Upper lobe of right lung (tissue), 1 donor: ENCODE measurements around the gene PPP6R2. TPM values are rescaled to one million over a fixed set of nuclear protein-coding genes. Genes with fewer than 3 reads are reported as not detected.

Source experiments
- ATAC-seq: fragments of 200-7000 bp; cut with Tn5 transposase; one replicate; pipeline ENCODE4 v1.9.1; 2020; ENCODE audit warnings: mild to moderate bottlenecking, moderate library complexity
- DNase-seq: peaks from one replicate; pipeline ENCODE4 v3.0.0-alpha.2; 2020
- H3K27ac ChIP-seq: fragments of 200-600 bp; one replicate; pipeline ENCODE4 v1.8.0; 2022
- H3K27me3 ChIP-seq: fragments of 200-600 bp; one replicate; pipeline ENCODE4 v1.8.0; 2022; ENCODE audit warnings: mild to moderate bottlenecking
- H3K36me3 ChIP-seq: fragments of 200-600 bp; one replicate; pipeline ENCODE4 v1.8.0; 2022
- H3K4me1 ChIP-seq: fragments of 200-600 bp; one replicate; pipeline ENCODE4 v1.8.0; 2022
- H3K4me3 ChIP-seq: fragments of 200-600 bp; one replicate; pipeline ENCODE4 v1.8.0; 2022; ENCODE audit warnings: mild to moderate bottlenecking
- H3K9me3 ChIP-seq: fragments of 200-600 bp; one replicate; pipeline ENCODE4 v1.8.0; 2022
- CTCF ChIP-seq: fragments of 200-600 bp; IDR thresholded peaks from one replicate; pipeline ENCODE4 v1.8.0; 2022; ENCODE audit warnings: antibody characterized with exemption
- intact Hi-C: fragments of 100-400 bp; cut with DNase I; formaldehyde crosslinking; loops from one replicate; pipeline ENCODE4 v1.11.0; 2022
- total RNA-seq: library from RNA; stranded (reverse); fragmentation: NEBNext Ultra II Directional; extraction: Animal tissue kit (Norgen Biotek cat#: 25700); gene quantifications from one replicate; pipeline ENCODE4 v1.2.1, GENCODE V29; 2021
- donor health status: DM: no; HTN: yes; CAD: no; lungs with severe emphysema.

The PPP6R2 gene
- total RNA-seq, 1 donor from 2014 or later = 54.0 TPM

GRCh38 chr22:50487290-50488005 is 144.3 kb downstream of the PPP6R2 start:
- ATAC-seq (no peak), DNase-seq (no peak)
- intact Hi-C loops = no loop called here
- Histone ChIP-seq H3K36me3 (no peaks in the 10 kb centered on the region), H3K4me3 (no peak overlapping the region), H3K27me3 (peaks cover 9% of the 10 kb centered on the region), H3K4me1 (no peaks in the 10 kb centered on the region), H3K9me3 (no peaks in the 10 kb centered on the region), H3K27ac (no peak overlapping the region)
- TF ChIP-seq CTCF = no peak

DNA sequence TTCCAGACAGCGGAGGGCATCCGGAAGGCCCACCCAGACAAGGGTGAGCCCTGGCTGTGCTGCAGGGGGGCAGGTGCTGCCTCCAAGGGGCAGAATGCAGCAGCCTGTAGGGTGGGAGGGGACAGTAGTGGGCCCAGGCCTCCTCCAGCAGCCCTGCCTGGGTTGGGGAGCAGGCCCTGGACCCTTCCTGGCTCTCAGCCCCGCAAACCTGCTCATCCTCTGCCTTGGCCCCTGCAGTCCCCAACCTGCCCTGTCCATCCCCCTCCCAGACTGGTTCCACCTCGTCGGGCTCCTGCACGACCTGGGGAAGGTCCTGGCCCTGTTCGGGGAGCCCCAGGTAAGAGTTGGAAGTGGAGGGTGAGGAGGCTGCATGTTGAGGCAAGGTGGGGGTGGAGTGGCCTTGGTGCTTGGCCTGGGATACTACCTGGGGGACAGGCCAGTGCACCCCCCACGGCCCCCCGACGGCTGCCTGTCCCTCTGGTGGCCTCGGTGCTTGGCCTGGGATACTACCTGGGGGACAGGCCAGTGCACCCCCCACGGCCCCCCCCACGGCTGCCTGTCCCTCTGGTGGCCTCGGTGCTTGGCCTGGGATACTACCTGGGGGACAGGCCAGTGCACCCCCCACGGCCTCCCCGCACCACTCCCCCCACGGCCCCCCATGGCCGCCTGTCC is 145.0 kb downstream of the PPP6R2 start:
- H3K27me3 ChIP-seq = peaks cover 2% of the 10 kb centered on the region
- ATAC-seq = no peak

GRCh38 chr22:50488886-50489285 is 145.8 kb downstream of the PPP6R2 start:
- no peaks in the 10 kb centered on the region for H3K9me3 ChIP-seq
- DNase-seq (no peak), ATAC-seq (no peak)
- no peak for TF ChIP-seq CTCF
- no peak overlapping the region for H3K27ac ChIP-seq
- no peaks in the 10 kb centered on the region for H3K27me3 ChIP-seq
- no peaks in the 10 kb centered on the region for H3K4me1 ChIP-seq
- H3K4me3 ChIP-seq = no peak overlapping the region
- intact Hi-C loops = no loop called here
- no peaks in the 10 kb centered on the region for H3K36me3 ChIP-seq

More for the DNA sequence above, 145.0 kb downstream of the PPP6R2 start:
- DNase-seq = no peak
- H3K4me1 ChIP-seq = no peaks in the 10 kb centered on the region
- H3K9me3 ChIP-seq = no peaks in the 10 kb centered on the region
- H3K4me3 ChIP-seq = no peak overlapping the region
- no peaks in the 10 kb centered on the region for H3K36me3 ChIP-seq
- intact Hi-C loops = no loop called here
- H3K27ac ChIP-seq = no peak overlapping the region
- TF ChIP-seq CTCF = no peak

DNA sequence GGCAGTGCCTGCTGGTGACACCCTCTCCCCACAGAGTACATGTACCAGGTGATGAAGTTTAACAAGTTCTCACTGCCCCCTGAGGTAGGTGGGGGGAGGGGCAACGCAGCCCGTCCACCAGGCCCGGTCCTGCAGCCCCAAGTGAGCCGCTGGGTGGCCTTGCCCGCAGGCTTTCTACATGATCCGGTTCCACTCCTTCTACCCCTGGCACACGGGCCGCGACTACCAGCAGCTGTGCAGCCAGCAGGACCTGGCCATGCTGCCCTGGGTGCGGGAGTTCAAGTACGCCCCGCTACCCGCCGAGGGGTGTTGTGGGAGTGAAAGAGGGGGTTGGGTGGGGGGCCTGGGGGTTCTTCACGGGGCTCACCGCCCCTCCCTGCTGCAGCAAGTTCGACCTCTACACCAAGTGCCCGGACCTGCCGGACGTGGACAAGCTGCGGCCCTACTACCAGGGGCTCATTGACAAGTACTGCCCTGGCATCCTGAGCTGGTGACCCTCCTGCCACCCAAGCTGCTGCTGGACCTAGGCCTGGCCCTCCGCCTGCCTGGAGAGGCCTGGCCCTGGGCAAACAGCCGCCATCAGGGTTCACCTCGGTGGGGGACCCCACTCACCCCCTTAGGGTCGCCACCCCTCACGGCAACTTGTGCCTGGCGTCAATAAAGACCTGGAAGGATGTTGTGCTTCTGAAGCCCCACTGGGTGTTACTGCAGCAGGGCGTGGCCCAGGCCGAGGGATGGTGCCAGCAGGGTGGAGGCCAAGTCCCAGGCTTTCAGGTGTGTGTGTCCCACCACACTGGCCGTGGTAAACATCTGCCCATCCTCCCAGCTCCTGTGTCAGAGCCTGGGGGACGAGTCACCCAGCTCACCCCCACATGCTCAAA is 146.5 kb downstream of the PPP6R2 start:
- DNase-seq = no peak
- Histone ChIP-seq H3K4me3 (no peak overlapping the region), H3K27ac (no peak overlapping the region), H3K4me1 (no peaks in the 10 kb centered on the region), H3K36me3 (no peaks in the 10 kb centered on the region), H3K27me3 (no peaks in the 10 kb centered on the region), H3K9me3 (no peaks in the 10 kb centered on the region)
- ATAC-seq = no peak
- intact Hi-C loops = no loop called here
- TF ChIP-seq CTCF = no peak

DNA sequence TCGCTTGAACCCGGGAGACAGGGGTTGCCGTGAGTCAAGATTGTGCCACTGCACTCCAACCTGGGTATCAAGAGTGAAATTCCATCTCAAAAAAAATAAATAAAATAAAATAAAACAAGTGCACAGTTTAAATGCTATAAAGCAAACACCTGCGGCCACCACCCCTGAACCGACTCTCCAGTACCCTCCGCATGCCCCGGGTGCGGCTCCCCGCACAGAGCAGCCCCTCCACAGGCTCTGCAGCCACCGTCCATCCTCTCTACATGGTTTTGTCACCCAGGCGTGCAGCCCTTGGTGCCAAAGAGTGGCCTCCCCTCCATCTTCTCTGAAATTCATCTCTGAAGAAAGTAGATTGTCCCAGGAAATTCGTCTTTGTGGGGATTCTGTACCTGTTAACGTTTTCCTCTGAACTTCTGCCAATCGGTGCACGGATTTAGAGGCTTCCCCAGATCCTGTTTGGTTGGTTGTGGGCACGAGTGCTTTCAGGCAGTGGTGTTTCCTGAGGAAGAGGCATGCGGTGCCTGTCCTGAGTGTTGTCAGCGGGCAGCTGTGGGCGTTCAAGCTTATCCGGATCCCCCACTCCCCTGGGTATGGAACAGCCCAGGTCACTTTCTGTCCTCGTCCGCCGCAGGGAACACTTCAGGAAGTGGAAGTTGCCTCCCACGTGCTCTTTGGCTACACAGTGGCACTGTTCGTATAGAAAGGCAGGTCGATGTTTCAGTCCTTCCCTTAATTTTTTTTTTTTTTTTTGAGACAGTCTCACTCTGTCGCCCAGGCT is 147.6 kb downstream of the PPP6R2 start:
- Histone ChIP-seq H3K4me3 (no peak overlapping the region), H3K4me1 (no peaks in the 10 kb centered on the region), H3K27me3 (no peaks in the 10 kb centered on the region), H3K27ac (no peak overlapping the region), H3K9me3 (no peaks in the 10 kb centered on the region), H3K36me3 (no peaks in the 10 kb centered on the region)
- ATAC-seq (peak; percentile 81), DNase-seq (peak; percentile 77)
- no peak for TF ChIP-seq CTCF
- intact Hi-C loops = no loop called here
